Tibial nerve (tissue), 4 donors: ENCODE measurements around the gene ELF2. TPM values are rescaled to one million over a fixed set of nuclear protein-coding genes. Genes with fewer than 3 reads are reported as not detected.

ENCODE experiments used
- DNase-seq, 2 donors: peaks; one replicate each; pipeline ENCODE4 v3.0.0-alpha.2; 2019; ENCODE audit warnings: low spot score in 2 of 2
- H3K27ac ChIP-seq, 4 donors: fragments of 200-600 bp; sonication (generic) in 3 of 4; one replicate each; pipeline ENCODE4 v1.5.1; 2017 to 2019; ENCODE audit warnings: mild to moderate bottlenecking in 1 of 4
- H3K27me3 ChIP-seq, 2 donors: fragments of 200-600 bp; sonication (generic) in 1 of 2; one replicate each; pipeline versions ENCODE4 v1.5.1 to v1.6.0; 2017 to 2019
- H3K36me3 ChIP-seq, 3 donors: fragments of 200-600 bp; sonication (generic); one replicate each; pipeline ENCODE4 v1.5.1; 2018 to 2019
- H3K4me1 ChIP-seq, 4 donors: fragments of 200-600 bp; sonication (generic) in 3 of 4; one replicate each; pipeline ENCODE4 v1.5.1; 2017 to 2019
- H3K4me3 ChIP-seq, 4 donors: fragments of 200-600 bp; sonication (generic) in 3 of 4; one replicate each; pipeline ENCODE4 v1.5.1; 2017 to 2019; ENCODE audit warnings: mild to moderate bottlenecking in 1 of 4, moderate library complexity in 1 of 4
- H3K9me3 ChIP-seq, 4 donors: fragments of 200-600 bp; sonication (generic) in 3 of 4; one replicate each; pipeline ENCODE4 v1.5.1; 2017 to 2019
- EP300 ChIP-seq, 2 donors: sonication (generic); formaldehyde crosslinking; IDR thresholded peaks; one replicate each; pipeline ENCODE4 v1.6.1; 2017; ENCODE audit warnings: antibody characterized with exemption in 2 of 2, mild to moderate bottlenecking in 1 of 2
- POLR2A ChIP-seq, 2 donors: fragments of 450-650 bp; IDR thresholded peaks; one replicate each; pipeline ENCODE4 v1.6.1; 2017; ENCODE audit warnings: antibody characterized with exemption in 2 of 2, mild to moderate bottlenecking in 2 of 2, moderate library complexity in 2 of 2
- WGBS, 2 donors: methylation state at CpG; one replicate each; pipeline ENCODE4 v1.1.5; 2018; 5-methylcytosine and 5-hydroxymethylcytosine counted together
- total RNA-seq, 4 donors: library from RNA; depleted of rRNA; stranded (reverse); fragments of >200 nt; gene quantifications; one replicate each; pipeline ENCODE4 v1.1.0, GENCODE V29; 2016
- TF ChIP-seq, protein P1 (sequence below), 5 experiments: fragments of 200-600 bp in 3 of 5; fragments of 450-650 bp in 2 of 5; sonication (generic) in 3 of 5; IDR thresholded peaks; one replicate each; pipeline ENCODE4 v1.5.1; 2016 to 2019; ENCODE audit warnings: antibody characterized with exemption in 5 of 5, mild to moderate bottlenecking in 3 of 5, moderate library complexity in 2 of 5

The ELF2 gene
- total RNA-seq, 4 donors from 2014 or later: 47.1 to 62.8 (median 54.1) TPM

DNA sequence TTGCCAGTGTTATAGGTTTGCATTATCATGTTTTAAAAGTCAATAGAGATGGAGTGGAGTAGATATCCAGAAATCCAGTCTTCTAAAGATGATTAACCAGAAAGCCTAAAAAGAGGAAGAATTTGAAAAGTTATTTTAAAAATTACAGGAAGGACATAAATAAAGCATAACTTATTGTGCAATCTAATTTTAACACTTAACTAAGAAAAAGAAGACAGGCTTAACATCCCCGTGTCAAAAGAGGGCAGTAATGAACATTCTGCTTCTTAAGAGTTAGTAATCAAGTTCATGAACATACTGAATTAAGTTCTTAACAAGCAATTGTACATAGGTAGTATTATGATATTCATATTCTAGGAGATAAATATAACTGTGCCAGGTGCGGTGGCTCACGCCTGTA is 39.3 kb downstream of the ELF2 start:
- Histone ChIP-seq H3K4me3 (no peak overlapping the region), H3K4me1 (peaks cover 0 to 18% (median 0%) of the 10 kb centered on the region in 4 donors), H3K36me3 (peaks cover 0 to 39% (median 0%) of the 10 kb centered on the region in 3 donors), H3K27me3 (no peaks in the 10 kb centered on the region), H3K27ac (no peak overlapping the region), H3K9me3 (no peaks in the 10 kb centered on the region)
- 90 to 94% methylated on average over 3 of the region's 3 CpGs for WGBS, 2 donors
- no peak for TF ChIP-seq POLR2A (IDR thresholded peaks at IDR 0.05)
- DNase-seq: no peak

DNA sequence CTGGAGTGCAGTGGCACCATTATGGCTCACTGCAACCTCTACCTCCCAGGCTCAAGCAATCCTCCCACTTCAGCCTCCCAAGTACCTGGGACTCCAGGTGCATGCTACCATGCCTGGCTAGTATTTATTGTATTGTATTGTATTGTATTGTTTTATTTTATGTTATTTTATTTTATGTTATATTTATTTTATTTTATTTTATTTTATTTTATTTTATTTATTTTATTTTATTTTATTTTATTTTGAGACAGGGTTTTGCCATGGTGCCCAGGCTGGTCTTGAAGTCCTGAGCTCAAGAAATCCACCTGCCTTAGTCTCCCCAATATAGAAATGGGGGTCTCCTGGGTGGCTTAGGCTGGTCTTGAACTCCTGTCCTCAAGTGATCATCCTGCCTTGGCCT is 42.6 kb downstream of the ELF2 start:
- Histone ChIP-seq H3K27me3 (no peaks in the 10 kb centered on the region), H3K4me1 (no peaks in the 10 kb centered on the region), H3K36me3 (peaks cover 0 to 39% (median 0%) of the 10 kb centered on the region in 3 donors), H3K9me3 (no peaks in the 10 kb centered on the region), H3K4me3 (no peak overlapping the region), H3K27ac (no peak overlapping the region)
- TF ChIP-seq EP300 (IDR thresholded peaks at IDR 0.05): no peak
- TF ChIP-seq, protein P1, sequence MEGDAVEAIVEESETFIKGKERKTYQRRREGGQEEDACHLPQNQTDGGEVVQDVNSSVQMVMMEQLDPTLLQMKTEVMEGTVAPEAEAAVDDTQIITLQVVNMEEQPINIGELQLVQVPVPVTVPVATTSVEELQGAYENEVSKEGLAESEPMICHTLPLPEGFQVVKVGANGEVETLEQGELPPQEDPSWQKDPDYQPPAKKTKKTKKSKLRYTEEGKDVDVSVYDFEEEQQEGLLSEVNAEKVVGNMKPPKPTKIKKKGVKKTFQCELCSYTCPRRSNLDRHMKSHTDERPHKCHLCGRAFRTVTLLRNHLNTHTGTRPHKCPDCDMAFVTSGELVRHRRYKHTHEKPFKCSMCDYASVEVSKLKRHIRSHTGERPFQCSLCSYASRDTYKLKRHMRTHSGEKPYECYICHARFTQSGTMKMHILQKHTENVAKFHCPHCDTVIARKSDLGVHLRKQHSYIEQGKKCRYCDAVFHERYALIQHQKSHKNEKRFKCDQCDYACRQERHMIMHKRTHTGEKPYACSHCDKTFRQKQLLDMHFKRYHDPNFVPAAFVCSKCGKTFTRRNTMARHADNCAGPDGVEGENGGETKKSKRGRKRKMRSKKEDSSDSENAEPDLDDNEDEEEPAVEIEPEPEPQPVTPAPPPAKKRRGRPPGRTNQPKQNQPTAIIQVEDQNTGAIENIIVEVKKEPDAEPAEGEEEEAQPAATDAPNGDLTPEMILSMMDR (IDR thresholded peaks at IDR 0.05): no peak
- TF ChIP-seq POLR2A (IDR thresholded peaks at IDR 0.05): no peak
- no peak for DNase-seq

DNA sequence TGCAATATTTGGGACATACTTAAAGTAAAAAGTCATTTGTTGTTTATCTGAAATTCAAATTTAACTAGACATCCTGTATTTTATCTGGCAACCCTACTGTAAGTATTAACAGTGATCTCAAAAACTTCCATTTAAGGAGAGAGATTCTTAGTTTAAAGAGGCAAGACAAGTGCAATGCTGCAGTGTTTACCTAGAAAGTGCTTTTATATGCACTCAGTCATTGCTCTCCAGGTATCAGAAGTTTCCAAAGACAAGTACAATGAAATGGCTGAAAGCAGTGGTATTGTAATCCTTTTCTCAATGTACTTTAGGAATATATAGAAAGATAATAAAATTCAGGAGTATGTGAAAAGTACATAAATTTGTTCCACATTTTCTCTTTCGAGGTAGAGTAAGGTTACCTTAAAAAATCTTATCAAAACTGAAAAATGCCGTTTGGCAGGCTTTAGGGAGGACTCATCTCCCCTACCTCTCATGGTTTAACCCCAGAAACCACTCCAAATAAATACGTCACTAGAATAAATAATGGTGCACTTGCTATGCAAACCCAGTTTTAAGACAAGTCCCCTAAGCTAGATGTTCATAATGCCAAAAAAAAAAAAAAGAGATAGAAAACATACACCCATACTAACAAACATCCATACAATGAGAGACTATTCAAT is 45.7 kb downstream of the ELF2 start:
- no peak for DNase-seq
- 86 to 88% methylated on average over 3 of the region's 3 CpGs for WGBS, 2 donors
- Histone ChIP-seq H3K4me3 (no peak overlapping the region), H3K9me3 (no peaks in the 10 kb centered on the region), H3K36me3 (peaks cover 0 to 30% (median 0%) of the 10 kb centered on the region in 3 donors), H3K4me1 (no peaks in the 10 kb centered on the region), H3K27ac (no peak overlapping the region), H3K27me3 (no peaks in the 10 kb centered on the region)
- TF ChIP-seq EP300 (IDR thresholded peaks at IDR 0.05) (no peak), POLR2A (IDR thresholded peaks at IDR 0.05) (no peak)
- TF ChIP-seq, protein P1 (IDR thresholded peaks at IDR 0.05): no peak

DNA sequence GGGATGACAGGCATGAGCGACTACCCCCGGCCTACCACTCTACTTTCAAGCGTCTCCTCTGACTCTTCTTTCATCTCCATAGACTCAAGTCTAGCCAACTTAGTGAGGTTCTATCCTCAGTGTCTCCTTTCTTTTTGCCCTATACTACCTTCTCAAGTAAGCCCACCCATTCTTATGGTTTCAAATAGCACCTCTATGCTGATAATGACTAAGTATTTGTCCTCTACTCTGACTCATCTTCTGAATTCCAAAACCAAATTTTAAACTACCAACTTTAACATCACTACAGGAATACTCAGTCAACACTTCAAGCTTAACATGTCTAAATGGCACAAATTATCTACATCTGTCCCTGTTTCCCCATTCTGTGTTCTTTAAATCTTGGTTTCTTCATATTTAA is 47.8 kb downstream of the ELF2 start:
- no peaks in the 10 kb centered on the region for H3K4me1 ChIP-seq
- H3K27me3 ChIP-seq: no peaks in the 10 kb centered on the region
- DNase-seq: no peak
- H3K36me3 ChIP-seq: peaks cover 0 to 19% (median 0%) of the 10 kb centered on the region in 3 donors
- H3K27ac ChIP-seq: no peak overlapping the region
- no peak overlapping the region for H3K4me3 ChIP-seq
- WGBS, 2 donors: 83 to 98% methylated on average over 3 of the region's 3 CpGs
- no peaks in the 10 kb centered on the region for H3K9me3 ChIP-seq
- TF ChIP-seq POLR2A (IDR thresholded peaks at IDR 0.05) (no peak), EP300 (IDR thresholded peaks at IDR 0.05) (no peak)
- TF ChIP-seq, protein P1 (IDR thresholded peaks at IDR 0.05): no peak

DNA sequence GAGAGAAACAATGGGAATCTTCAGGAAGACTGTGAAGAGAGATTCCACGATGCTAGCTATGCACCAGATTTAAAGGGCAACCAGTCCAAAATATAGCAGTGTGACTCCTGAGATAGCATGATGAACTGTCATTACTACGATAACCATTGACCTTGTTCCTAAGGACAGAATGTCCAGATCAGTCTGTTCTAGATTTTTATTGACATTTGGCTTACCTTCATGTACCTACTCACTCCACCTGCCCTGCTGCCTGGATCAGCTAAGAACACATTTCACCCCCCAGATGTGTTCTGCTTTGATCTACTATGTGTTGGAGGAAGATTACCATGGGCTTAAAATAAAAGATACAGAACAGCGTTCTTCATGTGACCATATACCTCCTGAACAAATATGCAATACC is 50.1 kb downstream of the ELF2 start:
- Histone ChIP-seq H3K27me3 (no peaks in the 10 kb centered on the region), H3K4me3 (no peak overlapping the region), H3K4me1 (no peaks in the 10 kb centered on the region), H3K9me3 (no peaks in the 10 kb centered on the region), H3K36me3 (peaks cover 0 to 19% (median 0%) of the 10 kb centered on the region in 3 donors), H3K27ac (no peak overlapping the region)
- 84% methylated on average over 3 of the region's 3 CpGs for WGBS, 2 donors
- no peak for DNase-seq
- no peak for TF ChIP-seq EP300 (IDR thresholded peaks at IDR 0.05)
- TF ChIP-seq POLR2A (IDR thresholded peaks at IDR 0.05): no peak
- TF ChIP-seq, protein P1 (IDR thresholded peaks at IDR 0.05): no peak
